Chondrocyte (in vitro differentiated cells): ENCODE data around the gene CRMP1. TPM values are rescaled to one million over a fixed set of nuclear protein-coding genes. Genes with fewer than 3 reads are reported as not detected.

Experiments used
- DNase-seq: peaks from one replicate; pipeline ENCODE4 v3.0.0; 2021; ENCODE audit warnings: mixed read lengths, low spot score
- H3K27ac Mint-ChIP-seq: one replicate; pipeline ENCODE4 v1.8.0; 2021; ENCODE audit warnings: mild to moderate bottlenecking, moderate library complexity, mixed read lengths; ENCODE audit not compliant: unreplicated experiment
- H3K27me3 Mint-ChIP-seq: 2 replicates; pipeline ENCODE4 v1.8.0; 2021; ENCODE audit warnings: low read depth, mixed read lengths
- H3K36me3 Mint-ChIP-seq: 2 replicates; pipeline ENCODE4 v1.8.0; 2021; ENCODE audit warnings: low read depth, mixed read lengths
- H3K4me1 Mint-ChIP-seq: 2 replicates; pipeline ENCODE4 v1.8.0; 2021; ENCODE audit warnings: low read depth, mild to moderate bottlenecking, mixed read lengths
- H3K4me3 Mint-ChIP-seq: one replicate; pipeline ENCODE4 v1.8.0; 2021; ENCODE audit warnings: mild to moderate bottlenecking, moderate library complexity, mixed read lengths; ENCODE audit not compliant: unreplicated experiment
- H3K9me3 Mint-ChIP-seq: 2 replicates; pipeline ENCODE4 v1.8.0; 2021; ENCODE audit warnings: low read depth, mixed read lengths
- total RNA-seq: library from RNA; stranded (reverse); gene quantifications from 3 replicates; pipeline ENCODE4 v1.2.1, GENCODE V29; 2021
- TF ChIP-seq, protein P1 (sequence below): fragments of 200-600 bp; sonication (generic); IDR thresholded peaks from 2 replicates; pipeline ENCODE4 v1.5.0; 2021; ENCODE audit warnings: antibody characterized with exemption, mild to moderate bottlenecking, moderate library complexity

CRMP1 gene
- total RNA-seq, 1 donor from 2014 or later: 59.5 TPM

DNA sequence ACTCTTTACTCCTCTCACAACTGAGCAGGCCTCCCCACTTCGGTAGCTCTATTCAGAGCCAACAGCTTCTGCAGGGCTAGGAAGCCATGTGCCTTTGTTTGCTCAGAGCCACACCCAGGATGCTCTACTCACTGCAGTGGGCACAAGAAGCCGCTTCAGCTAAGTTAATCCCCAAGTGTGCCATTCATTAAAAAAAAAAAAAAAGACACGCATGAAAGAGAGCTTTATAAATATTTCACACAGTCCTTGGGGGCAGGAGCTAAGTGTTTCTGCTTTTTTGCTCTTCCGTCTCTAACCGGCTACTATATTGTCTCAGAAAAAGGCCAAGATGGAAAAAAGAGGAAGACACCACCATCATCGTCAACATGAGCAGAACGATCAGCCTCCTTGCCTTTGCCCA, 8.1 kb downstream of the CRMP1 start:
- TF ChIP-seq, protein P1, sequence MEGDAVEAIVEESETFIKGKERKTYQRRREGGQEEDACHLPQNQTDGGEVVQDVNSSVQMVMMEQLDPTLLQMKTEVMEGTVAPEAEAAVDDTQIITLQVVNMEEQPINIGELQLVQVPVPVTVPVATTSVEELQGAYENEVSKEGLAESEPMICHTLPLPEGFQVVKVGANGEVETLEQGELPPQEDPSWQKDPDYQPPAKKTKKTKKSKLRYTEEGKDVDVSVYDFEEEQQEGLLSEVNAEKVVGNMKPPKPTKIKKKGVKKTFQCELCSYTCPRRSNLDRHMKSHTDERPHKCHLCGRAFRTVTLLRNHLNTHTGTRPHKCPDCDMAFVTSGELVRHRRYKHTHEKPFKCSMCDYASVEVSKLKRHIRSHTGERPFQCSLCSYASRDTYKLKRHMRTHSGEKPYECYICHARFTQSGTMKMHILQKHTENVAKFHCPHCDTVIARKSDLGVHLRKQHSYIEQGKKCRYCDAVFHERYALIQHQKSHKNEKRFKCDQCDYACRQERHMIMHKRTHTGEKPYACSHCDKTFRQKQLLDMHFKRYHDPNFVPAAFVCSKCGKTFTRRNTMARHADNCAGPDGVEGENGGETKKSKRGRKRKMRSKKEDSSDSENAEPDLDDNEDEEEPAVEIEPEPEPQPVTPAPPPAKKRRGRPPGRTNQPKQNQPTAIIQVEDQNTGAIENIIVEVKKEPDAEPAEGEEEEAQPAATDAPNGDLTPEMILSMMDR: no peak
- H3K9me3 Mint-ChIP-seq: no peaks in the 10 kb centered on the region
- H3K36me3 Mint-ChIP-seq: no peaks in the 10 kb centered on the region
- no peaks in the 10 kb centered on the region for H3K27me3 Mint-ChIP-seq
- H3K27ac Mint-ChIP-seq: no peak overlapping the region
- H3K4me3 Mint-ChIP-seq: no peak overlapping the region
- peaks cover 34% of the 10 kb centered on the region for H3K4me1 Mint-ChIP-seq
- DNase-seq: no peak

DNA sequence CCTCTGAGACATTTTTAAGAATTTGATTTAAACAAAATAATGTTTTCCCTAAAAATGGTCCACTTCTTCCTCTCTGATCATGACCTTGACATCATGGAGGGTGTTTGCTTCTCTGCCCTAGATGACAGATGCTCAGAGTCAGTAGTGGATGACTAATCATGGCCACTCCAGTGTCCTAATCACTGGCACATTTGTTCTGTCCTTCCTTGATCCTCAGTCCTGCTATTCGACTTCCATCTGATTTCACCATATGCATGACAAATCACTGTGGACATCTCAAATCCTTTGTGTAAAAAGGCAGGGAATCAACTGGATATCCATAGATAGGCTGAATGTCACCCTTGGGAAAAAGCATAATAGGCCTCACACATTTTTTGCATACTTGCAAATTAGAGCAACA, 9.0 kb downstream of the CRMP1 start:
- peaks cover 34% of the 10 kb centered on the region for H3K4me1 Mint-ChIP-seq

DNA sequence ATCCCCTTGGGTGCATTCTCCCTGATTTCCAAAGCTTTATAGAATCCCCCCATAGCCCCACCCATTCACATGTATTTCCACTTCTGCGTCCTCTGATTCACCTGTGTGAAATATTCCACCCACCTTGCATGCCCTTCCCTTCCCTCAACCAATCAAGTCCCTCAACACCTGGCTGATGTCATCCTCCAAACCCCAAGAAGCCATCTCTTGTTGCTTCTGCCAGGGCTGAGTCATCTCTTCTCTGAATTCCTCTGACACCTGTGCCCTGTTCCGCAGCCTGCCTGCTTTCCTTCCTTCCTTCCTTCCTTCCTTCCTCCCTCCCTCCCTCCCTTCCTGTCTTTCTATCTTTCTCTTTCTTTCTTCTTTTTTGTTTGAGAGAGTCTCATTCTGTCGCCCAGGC, 9.9 kb downstream of the CRMP1 start:
- peaks cover 32% of the 10 kb centered on the region for H3K4me1 Mint-ChIP-seq
- H3K4me3 Mint-ChIP-seq: no peak overlapping the region
- no peaks in the 10 kb centered on the region for H3K27me3 Mint-ChIP-seq
- H3K27ac Mint-ChIP-seq: no peak overlapping the region
- H3K36me3 Mint-ChIP-seq: no peaks in the 10 kb centered on the region
- H3K9me3 Mint-ChIP-seq: no peaks in the 10 kb centered on the region
- TF ChIP-seq, protein P1: no peak
- no peak for DNase-seq

More for the DNA sequence above, 9.0 kb downstream of the CRMP1 start:
- TF ChIP-seq, protein P1: no peak
- DNase-seq: no peak
- Mint-ChIP-seq H3K9me3 (no peaks in the 10 kb centered on the region), H3K27ac (no peak overlapping the region), H3K36me3 (no peaks in the 10 kb centered on the region), H3K4me3 (no peak overlapping the region), H3K27me3 (no peaks in the 10 kb centered on the region)

DNA sequence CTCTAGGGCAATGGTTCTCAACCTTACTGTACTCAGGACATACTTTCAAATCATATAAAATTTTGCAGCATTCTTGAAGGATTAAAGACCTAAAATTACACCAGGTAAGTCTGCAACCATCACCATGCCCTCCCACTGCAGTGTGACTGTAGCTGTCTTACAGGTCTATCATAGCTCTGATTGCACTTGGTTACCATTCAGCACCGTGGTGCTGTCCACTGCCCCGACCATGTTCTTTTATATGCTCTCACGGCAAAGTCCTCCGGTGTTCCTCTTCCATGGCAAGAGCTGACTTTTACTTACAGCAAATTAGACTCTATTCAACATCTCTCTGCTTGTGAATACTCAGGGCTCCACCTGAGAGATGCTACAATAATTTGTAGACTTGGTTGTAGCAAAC, 11.5 kb downstream of the CRMP1 start:
- TF ChIP-seq, protein P1: no peak
- no peak overlapping the region for H3K27ac Mint-ChIP-seq
- DNase-seq: no peak
- H3K27me3 Mint-ChIP-seq: no peaks in the 10 kb centered on the region
- no peak overlapping the region for H3K4me3 Mint-ChIP-seq
- no peaks in the 10 kb centered on the region for H3K36me3 Mint-ChIP-seq
- H3K9me3 Mint-ChIP-seq: no peaks in the 10 kb centered on the region
- peaks cover 22% of the 10 kb centered on the region for H3K4me1 Mint-ChIP-seq

DNA sequence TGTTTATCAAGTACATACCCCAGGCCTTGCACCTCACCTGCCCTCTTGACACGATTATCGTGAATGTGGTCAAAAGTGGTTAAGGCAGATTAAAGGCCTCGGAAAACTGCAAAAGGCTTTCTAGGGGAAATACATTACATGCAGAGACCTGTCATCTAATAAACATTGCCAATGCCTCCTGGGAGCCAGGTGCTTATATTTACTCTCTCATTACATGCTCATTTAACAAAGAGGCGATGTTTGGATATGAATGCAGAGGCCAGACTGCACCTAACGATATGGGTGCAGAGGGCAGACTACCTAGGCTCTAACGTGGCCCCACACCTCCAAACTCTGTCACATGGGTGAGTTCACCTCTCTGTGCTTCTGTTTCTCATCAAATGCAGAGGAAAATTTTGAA, 14.5 kb downstream of the CRMP1 start:
- no peak for DNase-seq
- peaks cover 18% of the 10 kb centered on the region for H3K4me1 Mint-ChIP-seq

More for the DNA sequence above, 14.5 kb downstream of the CRMP1 start:
- no peaks in the 10 kb centered on the region for H3K36me3 Mint-ChIP-seq
- H3K27ac Mint-ChIP-seq: no peak overlapping the region
- TF ChIP-seq, protein P1: no peak
- H3K27me3 Mint-ChIP-seq: no peaks in the 10 kb centered on the region
- H3K4me3 Mint-ChIP-seq: no peak overlapping the region
- H3K9me3 Mint-ChIP-seq: no peaks in the 10 kb centered on the region
